ENCODE results near the gene SPTBN5. TPM values are rescaled to one million over a fixed set of nuclear protein-coding genes. Genes with fewer than 3 reads are reported as not detected.

Gene SPTBN5
- polyA plus RNA-seq, 12 donors: 1.9 to 6.0 (median 4.2) TPM; not detected in 1

DNA sequence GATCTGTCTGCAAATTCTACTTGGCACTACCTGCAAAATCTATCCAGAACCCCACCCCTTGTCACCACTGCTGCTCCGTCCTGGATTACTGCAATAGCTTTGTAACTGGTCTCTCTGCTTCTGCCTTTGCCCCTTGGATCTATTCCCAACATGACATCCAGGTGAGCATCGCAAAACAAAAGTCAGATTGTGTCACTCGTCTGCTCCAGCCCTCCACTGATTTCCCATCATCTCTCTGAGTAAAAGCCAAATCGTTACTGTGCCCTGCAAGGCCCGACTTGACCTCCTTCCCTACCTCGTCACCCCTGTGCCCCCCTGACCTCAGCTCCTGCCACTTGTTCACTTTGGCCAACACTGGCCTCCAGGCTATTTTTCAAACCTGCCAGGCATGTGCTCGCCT lies 9.4 kb downstream of the SPTBN5 start:
- DNase-seq: no peak

DNA sequence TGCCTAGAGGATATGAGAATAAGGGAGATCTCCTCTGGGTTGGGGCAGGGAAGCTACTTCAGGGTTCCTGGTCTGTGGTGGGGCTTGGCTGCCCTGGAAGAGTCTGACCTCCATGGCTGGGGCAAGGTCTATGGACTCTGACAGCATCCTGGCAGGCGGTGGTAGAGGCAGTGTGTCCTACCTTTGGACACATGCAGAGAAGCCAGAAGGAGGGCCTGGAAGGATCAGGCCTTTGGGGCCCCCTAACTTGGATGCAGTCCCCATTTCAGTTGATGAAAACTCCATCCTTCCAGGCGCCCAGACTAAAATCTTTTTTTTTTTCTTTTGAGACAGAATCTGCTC lies 10.4 kb downstream of the SPTBN5 start:
- no peak for DNase-seq

DNA sequence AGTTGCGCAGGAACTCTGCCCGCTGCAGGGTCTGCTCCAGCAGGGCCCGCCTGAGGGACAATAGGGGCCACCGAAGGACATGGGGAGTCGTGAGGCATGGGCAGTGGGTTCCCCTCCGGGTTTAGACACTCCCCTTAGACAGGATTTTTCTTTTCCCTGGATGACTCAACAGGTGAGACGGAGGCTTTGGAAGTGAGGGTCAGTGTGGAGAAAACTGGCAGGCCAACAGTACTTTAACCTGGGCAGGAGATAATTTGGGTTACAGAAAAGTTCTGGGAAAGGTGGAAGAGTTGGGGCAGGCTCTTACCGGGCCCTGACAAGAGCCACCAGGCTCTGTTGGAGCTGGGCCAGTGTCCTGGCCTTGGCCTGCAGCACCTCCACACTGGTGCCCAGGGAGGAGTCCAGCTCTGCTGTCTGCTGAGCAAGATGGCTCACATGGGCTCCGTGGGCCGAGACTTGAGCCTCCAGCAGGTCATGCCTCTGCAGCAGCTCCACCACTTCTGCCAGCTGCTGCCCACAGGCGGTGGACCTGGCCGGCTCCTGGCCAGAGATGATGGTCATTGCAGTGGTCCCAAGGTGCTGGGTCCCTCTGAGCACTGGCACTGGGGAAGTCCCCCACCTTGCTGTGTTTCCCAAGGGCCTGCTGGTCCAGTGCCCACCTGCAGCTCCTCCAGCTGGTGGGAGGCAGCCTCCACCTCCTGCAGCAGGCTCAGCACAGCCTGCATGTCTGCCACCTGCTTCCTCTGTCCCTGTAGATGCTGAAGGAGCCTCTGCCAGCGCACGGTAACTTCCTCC lies 11.0 kb downstream of the SPTBN5 start:
- DNase-seq: no peak

DNA sequence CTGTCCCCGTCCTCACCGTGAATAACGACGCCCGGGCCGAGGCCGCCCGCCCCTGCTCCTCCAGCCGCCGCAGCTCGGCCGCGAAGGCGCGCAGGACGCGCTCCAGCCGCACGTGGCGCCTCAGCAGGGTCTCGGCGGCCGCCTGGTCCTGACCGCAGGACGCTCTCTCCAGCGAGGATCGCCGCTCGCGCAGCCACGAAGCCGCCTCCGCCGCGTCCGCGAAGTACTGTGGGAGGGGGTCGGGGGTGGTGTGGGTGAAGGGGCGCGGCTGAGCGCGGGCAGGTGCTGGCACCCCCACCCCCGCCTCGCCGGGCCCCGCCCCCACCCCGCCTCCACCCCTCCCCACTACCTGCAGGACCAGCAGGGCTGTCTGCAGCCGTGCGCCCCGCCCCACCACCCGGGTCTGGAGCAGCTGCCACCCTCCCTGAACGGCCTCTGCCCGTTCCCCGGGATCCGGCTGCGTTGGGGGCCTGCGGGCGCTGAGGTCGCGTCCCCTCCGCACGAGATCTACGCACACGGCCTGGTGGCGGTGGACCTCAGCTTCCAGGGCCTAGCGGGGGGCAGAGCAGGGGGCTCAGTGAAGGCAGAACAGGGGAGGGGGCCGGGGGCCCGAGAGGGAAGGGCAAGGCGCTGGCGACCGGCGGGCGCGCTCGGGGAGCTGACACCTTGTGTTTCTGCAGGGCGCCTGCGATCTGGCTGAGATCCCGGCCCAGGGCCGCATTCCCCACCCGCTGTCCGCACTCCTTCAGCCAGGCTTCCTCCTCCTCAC lies 11.7 kb downstream of the SPTBN5 start:
- no peak for DNase-seq

DNA sequence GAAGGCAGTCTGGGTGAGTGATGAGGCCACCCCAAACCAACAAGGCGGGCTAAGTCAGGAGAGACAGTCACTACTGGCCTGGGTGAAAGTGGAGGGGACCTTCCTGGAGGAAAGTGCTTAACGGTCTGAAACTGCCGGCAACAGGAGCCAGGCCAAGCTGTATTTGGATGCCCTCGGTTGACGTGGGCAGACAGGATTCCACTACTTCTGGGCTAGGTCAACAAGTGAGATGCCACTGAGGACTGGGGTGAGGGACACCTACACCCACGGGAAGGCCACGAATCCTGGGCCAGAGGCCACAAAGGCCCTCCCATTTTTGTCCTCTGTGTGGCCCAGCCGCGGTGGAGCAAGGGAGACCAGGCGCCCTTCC lies 12.3 kb downstream of the SPTBN5 start:
- no peak for DNase-seq

DNA sequence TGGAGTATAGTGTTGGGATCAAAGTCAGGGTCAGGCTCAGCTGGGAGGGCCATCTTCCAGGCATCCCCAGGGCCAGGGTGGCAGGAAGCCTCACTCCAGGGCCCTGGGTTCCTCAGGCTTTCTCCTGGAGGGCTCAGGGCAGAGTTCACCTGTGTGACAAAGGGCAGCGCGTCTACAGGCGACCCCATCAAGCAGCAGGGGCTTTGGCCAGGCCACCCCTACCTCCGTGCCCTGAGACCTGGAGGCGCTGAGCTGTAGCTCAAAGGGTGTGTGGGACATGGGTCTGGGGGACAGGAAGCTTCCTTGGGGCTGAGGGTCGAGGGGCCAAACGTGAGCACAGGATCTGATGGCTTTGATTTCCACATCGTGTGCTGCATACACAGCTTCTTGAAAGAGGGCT lies 12.8 kb downstream of the SPTBN5 start:
- DNase-seq: no peak

DNA sequence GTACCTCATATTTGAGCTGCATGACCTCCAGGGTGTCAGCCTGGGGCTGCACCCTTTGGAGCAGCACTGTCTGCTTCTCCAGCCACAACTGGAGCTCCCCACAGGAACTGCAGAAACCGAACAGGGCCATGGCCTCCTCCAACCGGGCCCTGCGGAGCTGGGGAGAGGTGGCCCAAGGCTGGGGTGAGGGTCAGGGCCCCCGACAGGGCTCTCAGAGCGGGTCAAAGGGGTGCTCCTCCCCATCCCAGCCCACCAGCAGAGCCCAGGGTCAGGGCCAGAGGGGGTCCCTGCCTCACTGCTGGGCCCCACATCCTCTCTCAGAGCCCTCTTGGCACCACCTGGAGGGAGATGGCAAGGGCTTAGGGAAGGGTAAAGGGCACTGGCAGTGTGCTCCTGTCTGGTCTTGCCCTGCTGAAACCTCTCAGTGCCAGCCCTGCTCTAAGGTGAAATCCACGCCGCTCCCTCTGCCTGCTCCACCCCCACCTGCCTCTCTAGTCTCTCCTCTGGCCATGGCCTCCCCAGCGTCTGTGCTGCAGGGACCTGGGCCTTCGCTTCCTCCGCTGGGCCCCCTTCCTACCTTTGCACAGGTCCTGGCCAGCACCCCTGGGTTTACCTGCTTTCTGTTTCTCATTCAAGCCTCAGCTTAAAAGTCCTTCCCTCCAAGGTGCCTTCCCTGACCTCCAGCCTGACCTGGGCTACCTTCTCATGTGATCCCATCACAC lies 13.5 kb downstream of the SPTBN5 start:
- DNase-seq: no peak

DNA sequence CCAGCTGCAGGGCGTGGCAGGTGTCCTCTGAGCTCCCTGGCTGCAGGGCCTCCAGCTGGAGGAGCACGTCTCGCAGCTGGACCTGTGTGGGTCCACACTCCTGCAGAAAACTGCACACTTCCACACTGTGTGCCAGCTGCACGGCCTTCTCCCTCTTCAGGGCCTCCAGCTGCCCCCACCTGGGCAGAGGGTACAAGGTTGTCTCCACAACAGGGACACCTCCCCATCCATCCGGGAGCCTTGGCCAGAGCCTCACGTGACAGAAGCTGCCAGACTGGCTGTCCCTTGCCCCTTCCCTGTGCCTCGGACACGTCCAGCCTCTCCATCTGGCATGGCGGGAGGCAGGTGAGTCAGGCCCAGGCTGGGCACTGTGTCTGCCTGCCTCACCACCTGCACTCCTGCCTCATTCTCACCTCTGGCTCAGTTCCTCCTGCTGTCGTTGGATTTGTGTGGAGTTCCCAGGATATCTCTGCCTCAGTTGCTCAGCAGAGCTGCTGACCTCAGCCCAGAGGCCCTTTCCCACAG lies 14.5 kb downstream of the SPTBN5 start:
- no peak for DNase-seq

DNA sequence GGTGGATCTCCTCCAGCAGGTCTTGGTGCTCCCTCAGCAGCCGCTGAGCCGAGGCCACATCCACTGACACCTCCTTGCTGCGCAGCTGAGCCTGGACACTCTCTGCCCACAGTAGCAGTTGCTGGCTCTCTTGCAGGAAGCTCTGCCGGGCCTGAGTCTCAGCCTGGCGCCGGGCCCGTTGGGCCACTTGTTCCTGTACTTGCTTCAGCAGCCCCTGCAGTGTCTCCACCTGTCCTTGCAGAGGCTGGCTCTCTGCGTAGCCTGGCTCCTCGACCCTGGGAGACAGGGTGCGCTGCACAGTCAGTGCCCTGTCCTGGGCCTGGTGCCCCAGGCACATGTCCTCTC lies 15.5 kb downstream of the SPTBN5 start:
- DNase-seq: no peak

DNA sequence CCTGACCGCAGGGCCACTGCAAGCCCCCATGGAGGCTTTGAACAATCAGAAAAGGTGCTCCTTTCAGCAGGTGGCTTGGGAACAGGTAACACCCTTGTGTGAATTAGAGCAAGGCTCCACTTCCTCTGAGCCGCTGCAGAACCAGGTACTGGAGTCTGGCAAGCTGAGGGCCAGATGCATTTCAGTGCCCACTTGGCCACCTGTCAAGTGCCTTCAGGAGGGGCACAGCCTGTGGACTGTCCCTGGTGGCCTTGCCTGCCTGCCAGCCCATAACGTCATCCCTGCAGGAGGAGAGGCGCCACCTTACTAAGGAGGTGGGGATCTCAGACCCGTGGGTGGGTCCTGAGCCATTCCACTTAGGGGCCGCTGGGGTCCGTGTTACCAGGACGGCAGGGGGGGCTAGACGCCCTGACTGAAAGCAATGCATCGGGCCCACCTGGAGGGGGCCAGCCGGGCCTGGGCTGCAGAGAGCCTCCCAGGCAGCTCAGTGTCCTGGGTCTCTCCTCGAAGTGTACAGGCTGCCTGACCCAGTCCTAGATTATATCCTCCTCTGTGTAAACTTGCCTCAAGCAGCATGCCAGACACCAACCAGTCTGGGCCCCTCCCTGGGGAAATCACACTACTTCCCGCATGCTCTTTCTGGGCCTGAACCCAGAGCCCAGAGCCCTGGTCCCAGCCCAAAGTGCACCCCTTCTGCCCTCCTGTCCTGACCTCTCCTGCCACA lies 16.1 kb downstream of the SPTBN5 start:
- DNase-seq: no peak

DNA sequence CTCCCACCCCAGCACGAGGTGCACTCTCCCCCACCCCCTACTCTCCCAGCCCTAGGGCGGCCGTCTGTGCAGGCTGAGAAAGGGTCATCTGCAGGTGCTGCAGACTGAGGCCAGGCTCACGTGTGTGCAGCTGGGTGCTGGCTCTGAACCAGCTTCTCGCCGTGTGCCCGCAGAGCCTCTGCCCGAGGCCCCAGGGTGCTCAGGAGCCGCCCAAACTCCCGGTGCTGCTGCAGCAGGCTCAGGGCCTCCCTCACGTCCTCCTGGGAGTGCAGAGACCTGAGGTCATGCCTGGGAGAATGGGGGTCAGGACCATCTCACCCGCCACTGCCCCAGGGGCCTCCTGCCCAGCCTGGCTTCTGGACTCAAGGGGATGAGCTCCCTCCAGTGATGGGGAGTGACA lies 17.2 kb downstream of the SPTBN5 start:
- DNase-seq: no peak

DNA sequence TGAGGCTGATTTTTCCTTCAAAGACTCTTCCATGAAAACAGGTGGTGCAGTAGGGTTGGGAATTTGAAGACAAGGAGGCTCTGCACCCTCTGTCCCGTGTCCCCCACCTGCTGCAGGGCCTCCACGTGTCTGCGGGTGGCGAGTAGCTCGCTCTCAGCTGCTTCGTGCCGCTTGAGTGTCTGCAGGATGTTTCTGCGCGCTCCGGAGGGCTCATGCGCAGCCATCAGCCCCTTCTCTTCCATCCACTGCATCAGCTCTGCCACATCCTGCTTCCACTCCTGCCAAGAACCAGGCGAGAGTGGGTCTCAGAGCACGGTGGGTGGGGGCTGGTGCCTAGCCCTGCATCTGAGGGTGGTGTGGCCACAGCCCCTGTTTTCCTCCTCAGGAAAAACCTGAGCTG lies 17.8 kb downstream of the SPTBN5 start:
- no peak for DNase-seq

DNA sequence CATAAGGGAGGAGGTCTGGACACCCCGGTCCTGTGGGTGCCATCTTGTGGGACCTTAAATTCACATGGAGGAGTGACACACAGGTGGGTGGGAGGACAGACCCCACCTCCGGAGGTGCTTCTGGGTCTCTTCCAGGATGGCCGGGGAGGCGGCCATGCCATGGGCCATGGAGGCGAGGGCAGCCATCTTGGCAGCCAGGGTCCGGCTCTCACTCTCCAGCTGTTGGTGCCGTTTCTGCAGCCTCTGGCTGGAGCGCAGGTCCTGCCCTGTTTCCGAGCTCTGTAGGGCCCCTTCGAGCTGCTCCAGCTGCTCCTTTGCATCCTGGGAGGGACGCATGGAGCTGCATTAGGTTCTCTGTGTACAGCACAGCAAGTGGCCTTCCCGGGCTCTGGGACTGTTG lies 19.1 kb downstream of the SPTBN5 start:
- no peak for DNase-seq

DNA sequence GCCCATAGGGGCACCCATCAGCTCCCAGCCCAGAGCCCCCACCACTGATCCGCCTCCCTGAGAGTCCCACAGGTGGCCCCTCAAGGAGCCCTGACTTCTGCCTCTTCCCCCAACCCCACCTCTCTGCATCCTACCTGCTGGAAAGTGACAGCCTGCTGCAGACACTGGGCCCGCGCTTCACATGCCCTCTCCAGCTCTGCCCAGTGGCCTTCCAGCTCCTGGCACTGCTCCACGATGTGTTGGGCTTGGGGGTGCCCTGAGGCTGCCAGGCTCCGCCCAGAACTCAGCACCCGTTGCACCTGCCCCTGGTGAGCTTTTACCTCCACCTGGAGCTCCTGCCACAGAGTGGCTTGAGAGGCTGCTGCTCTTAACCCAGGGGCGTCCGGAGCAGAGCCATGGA lies 20.1 kb downstream of the SPTBN5 start:
- DNase-seq: no peak

DNA sequence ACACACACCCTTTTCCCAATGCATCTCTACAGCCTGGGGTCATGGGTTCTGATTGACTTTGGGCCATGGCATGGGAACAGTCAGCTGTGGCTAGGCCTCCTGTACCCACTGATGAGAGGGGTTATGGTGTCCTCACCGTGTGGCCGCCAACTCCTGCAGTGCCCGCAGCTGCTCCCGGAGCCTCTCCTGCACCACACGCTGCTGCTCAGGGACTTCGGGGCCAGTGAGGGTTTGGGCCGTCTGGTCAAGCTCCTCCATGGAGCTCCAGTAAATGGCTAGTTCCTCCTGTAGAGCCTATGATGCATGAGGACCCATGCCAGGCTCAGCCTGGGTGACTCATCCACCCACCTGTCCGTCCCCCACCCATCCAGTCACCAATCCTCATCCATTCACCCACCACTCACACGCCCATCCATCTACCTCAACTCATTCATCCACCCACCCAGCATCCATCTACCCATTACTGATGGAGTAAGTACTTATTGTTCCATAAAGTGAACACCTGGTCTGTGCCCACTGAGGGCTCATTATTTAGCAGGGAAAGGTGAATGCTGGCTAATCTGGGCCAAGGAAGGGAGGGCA lies 21.6 kb downstream of the SPTBN5 start:
- DNase-seq: no peak

DNA sequence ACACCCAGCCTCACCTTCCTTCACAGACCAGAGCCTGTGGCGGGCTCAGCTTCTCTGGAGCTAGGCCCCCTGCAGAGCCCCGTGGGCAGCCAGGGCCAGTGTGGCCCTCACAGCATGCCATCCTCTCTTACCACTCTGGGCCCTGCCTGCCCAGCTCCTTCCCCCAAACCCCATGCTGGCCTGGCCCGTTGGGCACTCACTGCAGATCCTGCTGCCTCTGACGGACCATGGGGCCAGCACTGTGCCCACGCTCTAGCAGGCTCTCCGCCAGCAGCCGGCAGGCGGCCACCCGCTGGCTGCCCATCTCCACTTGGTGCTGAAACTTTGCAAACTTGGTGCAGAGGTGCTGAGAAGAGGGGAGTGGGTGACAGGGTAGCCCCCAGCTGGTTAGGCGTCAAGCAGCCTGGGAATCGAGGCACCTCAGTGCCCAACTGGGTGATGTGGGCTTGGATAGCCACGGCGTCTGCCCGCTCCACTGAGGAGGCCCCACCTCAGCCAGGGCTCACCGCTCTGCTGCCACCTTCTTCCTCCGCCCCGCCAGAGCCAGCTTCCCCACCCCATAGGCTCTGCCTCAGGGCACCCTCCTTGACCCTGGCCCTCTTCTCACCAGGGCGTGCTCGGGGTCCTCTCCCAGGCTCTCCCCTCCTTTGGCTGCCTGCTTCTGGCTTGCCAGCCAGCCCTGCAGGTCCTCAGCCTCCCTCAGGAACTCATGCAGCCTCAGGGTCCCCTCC lies 22.5 kb downstream of the SPTBN5 start:
- no peak for DNase-seq

DNA sequence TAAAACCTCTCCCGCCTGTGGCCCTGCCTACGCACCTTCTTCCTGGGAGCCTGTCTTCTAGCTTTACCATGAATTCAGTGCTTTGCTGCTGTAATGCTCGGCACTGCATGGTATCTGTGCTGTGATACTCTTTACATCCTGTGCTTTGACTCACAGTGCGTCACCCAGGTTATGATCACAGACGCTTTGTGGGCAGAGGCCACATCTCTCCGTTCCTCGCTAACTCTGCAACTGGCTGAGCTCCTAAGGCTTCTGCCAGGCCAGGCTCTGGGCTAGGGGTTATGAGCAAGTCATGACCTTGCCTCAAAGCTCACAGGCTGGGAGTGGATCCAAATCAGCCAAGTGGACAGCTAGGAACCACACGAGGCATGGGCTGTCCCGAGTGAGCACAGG lies 23.2 kb downstream of the SPTBN5 start:
- DNase-seq: no peak

DNA sequence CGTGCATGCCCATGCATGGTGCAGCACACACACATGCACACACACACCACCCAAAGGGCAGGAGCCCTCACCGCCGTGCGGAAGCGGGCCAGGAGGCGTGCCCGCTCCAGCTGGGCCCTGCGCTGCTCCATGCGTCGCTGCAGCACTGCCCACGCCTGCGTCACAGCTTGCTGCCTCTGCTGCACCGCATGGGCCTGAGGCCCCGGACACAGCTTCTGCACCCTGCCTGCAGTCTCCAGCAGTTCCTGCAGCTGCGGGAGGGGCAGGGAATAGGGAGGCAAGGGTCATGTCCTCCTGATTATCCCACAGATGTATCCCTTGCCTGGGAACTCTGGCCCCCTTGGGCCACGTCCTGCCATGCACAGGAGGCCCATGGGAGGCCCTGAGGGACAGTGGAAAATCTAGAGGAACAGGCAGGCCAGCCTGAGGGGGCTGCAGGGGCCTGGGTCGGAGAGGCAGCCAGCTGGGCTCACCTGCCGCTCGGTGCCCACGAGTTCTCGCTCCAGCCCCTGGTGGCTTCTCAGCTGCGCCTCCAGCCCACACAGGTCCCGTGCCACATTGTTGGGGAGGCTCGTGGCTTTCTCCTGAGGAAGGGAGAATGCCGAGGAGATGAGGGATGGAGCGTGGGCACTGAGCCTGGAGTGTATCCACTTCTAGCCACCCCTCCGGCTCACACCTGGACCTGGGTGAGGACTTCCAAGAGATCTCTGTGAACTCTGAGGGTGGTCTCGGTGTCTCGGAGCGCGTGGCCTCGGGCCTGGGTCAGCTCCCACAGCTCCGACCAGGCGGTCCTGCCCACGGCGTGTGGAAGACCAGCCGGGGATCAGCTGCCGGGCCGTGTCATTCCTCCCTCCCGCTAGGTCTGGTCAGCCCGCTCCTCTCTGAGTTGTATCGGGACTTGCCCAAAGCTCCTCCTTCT lies 23.8 kb downstream of the SPTBN5 start:
- DNase-seq: no peak

DNA sequence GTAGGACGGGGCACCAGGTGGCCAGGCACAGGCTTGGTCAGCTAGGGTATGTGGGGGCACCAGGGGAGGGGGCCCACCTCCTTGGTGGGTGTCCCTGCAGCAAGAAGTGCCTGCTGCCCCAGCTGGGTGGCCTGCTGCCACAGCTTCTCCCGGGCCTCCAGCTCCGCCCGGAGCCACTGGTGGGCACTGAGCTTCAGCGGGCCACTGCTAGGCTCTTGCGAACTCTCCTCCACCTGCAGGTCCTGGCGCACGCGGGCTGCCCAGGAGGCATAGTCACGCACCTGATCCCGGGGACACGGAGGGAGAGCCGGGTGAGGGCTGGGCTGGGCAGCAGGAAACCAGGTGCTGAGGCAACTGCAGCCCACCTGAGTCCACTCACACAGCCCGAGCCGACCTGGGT lies 25.5 kb downstream of the SPTBN5 start:
- no peak for DNase-seq

Data from muscle of arm (tissue), 12 donors.